ENCODE data around the gene SEC22A. TPM values are rescaled to one million over a fixed set of nuclear protein-coding genes. Genes with fewer than 3 reads are reported as not detected.

Gene SEC22A
- total and polyA plus RNA-seq, 2 of the 13 experiments (the other 11 are each of a cell fraction or from before 2014, with no cell fraction given): 14.1 to 17.3 TPM

DNA sequence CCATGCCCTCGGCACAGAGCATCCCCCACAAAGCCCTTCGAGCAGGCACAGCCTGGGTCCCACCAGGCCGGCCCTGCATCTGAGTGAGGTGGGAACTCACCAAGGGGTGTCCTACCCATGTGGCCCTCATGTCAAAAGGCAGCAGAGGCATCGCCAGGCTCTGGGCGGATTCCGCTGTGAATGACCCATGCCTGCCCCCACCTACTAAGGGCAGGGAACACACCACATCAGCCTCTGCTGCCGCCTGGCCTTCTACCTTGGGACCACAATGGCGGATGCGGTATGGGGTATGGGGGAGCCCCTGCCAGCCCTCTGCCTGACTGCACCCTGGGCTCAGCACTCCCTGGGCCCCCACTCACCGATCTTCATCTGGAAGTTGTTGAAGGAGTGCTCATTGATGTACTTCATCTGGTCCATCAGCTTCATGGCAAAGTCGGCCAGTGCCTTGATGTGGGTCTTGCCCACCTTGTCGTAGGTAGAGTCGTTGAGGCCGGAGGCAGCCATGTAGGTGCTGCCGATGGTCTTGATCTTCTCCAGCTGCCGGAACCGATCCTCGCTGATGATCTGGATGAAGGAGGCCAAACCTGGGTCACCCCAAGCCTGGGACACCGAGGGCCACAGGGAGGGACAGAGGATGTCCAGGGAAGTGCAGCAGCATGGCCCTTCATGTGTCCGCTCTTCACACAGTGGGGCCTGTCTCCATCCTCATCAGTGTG is 87.8 kb downstream of the SEC22A start:
- 36% methylated on average over 9 of the region's 20 CpGs for WGBS (ENCODE audit: low lambda C conversion rate)
- in situ Hi-C loops (cut with HindIII; ENCODE audit: extremely low pct_ligation_motif_present, low pct_unique_long_range_greater_than_20kb): no loop called here
- Histone ChIP-seq H2AFZ (ENCODE audit: low read length) (no peak overlapping the region), H4K20me1 (ENCODE audit: insufficient read depth, low read length) (peaks cover 5% of the 10 kb centered on the region; the same call in 1 of the 2 replicates), H3K9me3 (ENCODE audit: low read length) (no peaks in the 10 kb centered on the region), H3K79me2 (ENCODE audit: insufficient read depth, low read length) (no peaks in the 10 kb centered on the region), H3K36me3 (replicated peaks in 1 of 2; ENCODE audit: control insufficient read depth in 1 of 2, insufficient read depth in 2 of 2, low read length in 2 of 2) (no peaks in the 10 kb centered on the region), H3K27me3 (ENCODE audit: control insufficient read depth in 1 of 2, insufficient read depth in 2 of 2, low read length in 2 of 2) (peaks cover 0 to 26% of the 10 kb centered on the region in 2 experiments; a peak in 2 of 5 replicates), H3K4me1 (ENCODE audit: insufficient read depth, low read length) (no peaks in the 10 kb centered on the region), H3K4me3 (replicated peaks in 1 of 3; ENCODE audit: insufficient read depth in 1 of 3, low read depth in 2 of 3, low read length in 3 of 3) (no peak overlapping the region), H3K4me2 (ENCODE audit: low read depth, low read length) (no peak overlapping the region), H3K27ac (ENCODE audit: extremely low read length, insufficient read depth, low read length) (no peak overlapping the region), H3K9ac (ENCODE audit: insufficient read depth, low read depth, low read length) (no peak overlapping the region)
- no peak for DNase-seq (ENCODE audit: low spot score)
- ChIA-PET POLR2A (no interaction called here), CTCF (ENCODE audit: low intra/inter-chr PET ratio, low total read pairs) (no interaction called here)
- ATAC-seq: no peak
- no peak for FAIRE-seq
- TF ChIP-seq HOXA7 (CRISPR knock-in tag; IDR thresholded peaks at IDR 0.05) (no peak), KLF9 (CRISPR knock-in tag; IDR thresholded peaks at IDR 0.05; ENCODE audit: low read depth) (no peak)
- intact Hi-C loops (cut with micrococcal nuclease; ENCODE audit: unreplicated experiment): no loop called here
- no TSS peak for BruUV-seq (replicated peaks)

DNA sequence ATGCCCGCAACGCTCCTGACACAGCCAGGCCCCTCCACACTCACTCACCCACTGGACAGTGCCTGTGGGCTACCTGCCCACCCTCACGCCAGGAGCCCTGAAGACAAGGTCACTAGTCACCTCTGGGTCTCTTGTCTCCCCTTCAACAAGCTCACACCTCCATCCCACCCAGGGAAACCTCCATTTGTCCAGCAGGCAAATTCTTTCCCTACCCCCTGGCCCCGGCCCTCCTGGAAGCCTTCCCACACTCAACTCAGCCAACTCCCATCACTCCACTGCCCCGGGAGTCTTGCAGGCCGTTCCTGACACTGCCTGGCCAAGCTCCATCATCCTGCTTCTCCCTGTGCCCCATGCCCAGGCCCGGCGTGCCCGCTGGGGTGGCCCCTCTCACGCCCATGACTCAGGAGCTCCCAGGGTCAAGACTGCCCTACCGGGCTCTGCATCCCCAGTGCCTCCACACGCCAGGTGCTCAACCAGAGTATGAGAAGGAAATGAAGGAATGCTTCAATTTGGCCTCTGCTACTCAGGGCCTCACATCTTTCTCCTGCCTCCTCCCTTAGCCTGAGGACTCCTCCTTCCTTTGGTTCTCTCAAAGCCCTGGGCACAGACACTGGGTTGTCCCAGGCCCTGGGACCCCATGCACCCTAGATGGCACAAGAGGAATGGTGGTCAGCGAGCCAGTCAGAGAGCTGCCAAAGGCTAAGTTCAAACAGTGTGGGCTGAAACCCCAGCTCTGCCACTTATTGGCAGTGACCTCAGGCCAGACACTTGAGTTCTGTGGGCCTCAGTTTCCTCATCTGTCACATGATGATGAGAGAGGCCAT is 88.6 kb downstream of the SEC22A start:
- Histone ChIP-seq H3K27me3 (ENCODE audit: control insufficient read depth in 1 of 2, insufficient read depth in 2 of 2, low read length in 2 of 2) (peaks cover 0 to 29% of the 10 kb centered on the region in 2 experiments; a peak in 2 of 5 replicates), H4K20me1 (ENCODE audit: insufficient read depth, low read length) (peaks cover 5% of the 10 kb centered on the region; the same call in 1 of the 2 replicates), H3K36me3 (replicated peaks in 1 of 2; ENCODE audit: control insufficient read depth in 1 of 2, insufficient read depth in 2 of 2, low read length in 2 of 2) (no peaks in the 10 kb centered on the region), H3K9me3 (ENCODE audit: low read length) (no peaks in the 10 kb centered on the region), H3K4me2 (ENCODE audit: low read depth, low read length) (no peak overlapping the region), H3K4me1 (ENCODE audit: insufficient read depth, low read length) (no peaks in the 10 kb centered on the region), H2AFZ (ENCODE audit: low read length) (no peak overlapping the region), H3K9ac (ENCODE audit: insufficient read depth, low read depth, low read length) (no peak overlapping the region), H3K79me2 (ENCODE audit: insufficient read depth, low read length) (no peaks in the 10 kb centered on the region), H3K4me3 (replicated peaks in 1 of 3; ENCODE audit: insufficient read depth in 1 of 3, low read depth in 2 of 3, low read length in 3 of 3) (no peak overlapping the region), H3K27ac (ENCODE audit: extremely low read length, insufficient read depth, low read length) (no peak overlapping the region)
- TF ChIP-seq ZNF570 (CRISPR knock-in tag; IDR thresholded peaks at IDR 0.05; ENCODE audit: borderline replicate concordance): no peak
- TF ChIP-seq ZNF20 (CRISPR knock-in tag; IDR thresholded peaks at IDR 0.05): no peak
- TF ChIP-seq ZNF143 (CRISPR knock-in tag; IDR thresholded peaks at IDR 0.05): no peak
- TF ChIP-seq ZSCAN25 (CRISPR knock-in tag; IDR thresholded peaks at IDR 0.05): no peak
- no peak for TF ChIP-seq ZNF879 (CRISPR knock-in tag; IDR thresholded peaks at IDR 0.05)
- 24% methylated on average over 10 of the region's 13 CpGs for WGBS (ENCODE audit: low lambda C conversion rate)
- DNase-seq (ENCODE audit: low spot score) (no peak), ATAC-seq (no peak), FAIRE-seq (no peak)
- intact Hi-C loops (cut with micrococcal nuclease; ENCODE audit: unreplicated experiment): no loop called here
- no TSS peak for BruUV-seq (replicated peaks)
- ChIA-PET POLR2A (no interaction called here), CTCF (ENCODE audit: low intra/inter-chr PET ratio, low total read pairs) (no interaction called here)
- in situ Hi-C loops (cut with HindIII; ENCODE audit: extremely low pct_ligation_motif_present, low pct_unique_long_range_greater_than_20kb): no loop called here
